PFSK-1 (cell line): ENCODE measurements around the gene PLA2G4B.

Source experiments
- FOXP2 ChIP-seq: optimal IDR thresholded peaks from 2 replicates; pipeline ENCODE3; 2011; ENCODE audit warnings: borderline replicate concordance, control low read depth, inconsistent platforms; ENCODE audit not compliant: insufficient read depth; ENCODE audit errors: extremely low read length, extremely low read depth
- POLR2AphosphoS5 ChIP-seq: IDR thresholded peaks from 2 replicates; pipeline ENCODE4 v1.6.1; 2012; ENCODE audit warnings: low read depth, mild to moderate bottlenecking, control low read depth, low read length, moderate library complexity
- REST ChIP-seq, 2 experiments: IDR thresholded peaks; 2 replicates each; pipeline versions ENCODE4 v1.6.1 to v1.8.0; 2011 to 2012; ENCODE audit warnings: low read depth in 2 of 2, low read length in 2 of 2, control low read depth in 1 of 2, inconsistent platforms in 1 of 2, mild to moderate bottlenecking in 1 of 2, moderate library complexity in 1 of 2; ENCODE audit not compliant: insufficient read depth in 1 of 2
- SIN3A ChIP-seq: IDR thresholded peaks from 2 replicates; pipeline ENCODE4 v1.6.1; 2012; ENCODE audit warnings: mild to moderate bottlenecking, low read length, moderate library complexity, borderline replicate concordance; ENCODE audit not compliant: insufficient read depth
- TAF1 ChIP-seq: IDR thresholded peaks from 2 replicates; pipeline ENCODE4 v1.6.1; 2012; ENCODE audit warnings: low read length, control low read depth, borderline replicate concordance; ENCODE audit not compliant: insufficient read depth

Gene PLA2G4B

GRCh38 chr15:41883484-41883825 is 44.8 kb downstream of the PLA2G4B start:
- TF ChIP-seq TAF1 (no peak), SIN3A (no peak), REST (IDR thresholded peaks at IDR 0.05; ENCODE audit: insufficient read depth in 1 of 2, low read depth in 2 of 2, low read length in 2 of 2) (no peak), FOXP2 (no peak), POLR2AphosphoS5 (no peak)

- no peak for TF ChIP-seq POLR2AphosphoS5
- no peak for TF ChIP-seq TAF1
- no peak for TF ChIP-seq REST (IDR thresholded peaks at IDR 0.05; ENCODE audit: insufficient read depth in 1 of 2, low read depth in 2 of 2, low read length in 2 of 2)
- TF ChIP-seq SIN3A, result no peak
- no peak for TF ChIP-seq FOXP2
Measured at GRCh38 chr15:41884458-41884857, 45.8 kb downstream of the PLA2G4B start.

DNA sequence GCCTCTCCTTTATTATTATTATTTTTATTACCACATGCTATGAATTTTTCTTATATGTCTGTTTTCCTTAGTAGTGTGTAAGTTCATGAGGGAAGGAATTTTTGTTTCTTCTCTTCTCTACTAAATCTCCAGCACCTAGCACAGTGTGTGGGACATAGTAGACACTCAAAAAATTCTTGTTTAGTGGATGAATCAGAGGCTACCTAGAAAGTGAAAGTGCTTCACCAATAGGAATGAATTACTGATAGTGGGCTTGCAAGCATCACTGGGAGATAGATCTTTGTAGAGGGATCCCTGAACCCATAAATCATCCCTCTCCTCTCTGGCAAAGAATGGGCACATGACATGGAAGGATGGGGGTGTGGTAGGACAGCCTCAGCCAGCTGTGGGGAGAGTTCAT is 46.7 kb downstream of the PLA2G4B start:
- TF ChIP-seq FOXP2, result no peak
- no peak for TF ChIP-seq SIN3A
- TF ChIP-seq TAF1, result no peak
- no peak for TF ChIP-seq REST (IDR thresholded peaks at IDR 0.05; ENCODE audit: insufficient read depth in 1 of 2, low read depth in 2 of 2, low read length in 2 of 2)
- TF ChIP-seq POLR2AphosphoS5, result no peak

DNA sequence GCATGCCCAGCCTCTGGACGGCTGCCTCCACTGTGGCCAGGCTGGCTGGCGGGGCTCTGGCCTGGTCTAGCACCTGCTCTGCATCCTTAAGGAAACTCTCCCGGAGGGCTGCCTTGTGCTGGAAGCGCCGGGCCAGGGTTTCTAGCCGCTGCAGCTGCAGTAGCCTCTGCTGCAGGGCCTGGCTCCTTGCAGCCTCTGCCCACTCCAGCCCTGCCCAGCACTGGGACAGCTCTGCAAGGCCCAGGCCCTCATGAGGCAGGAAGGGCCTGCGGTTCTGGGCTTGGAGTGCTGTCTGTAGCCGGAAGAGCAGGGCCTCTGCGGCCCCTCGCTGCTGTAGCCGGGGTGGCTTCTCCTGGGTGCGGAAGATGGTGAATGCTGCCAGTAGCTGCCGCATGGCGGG is 47.2 kb downstream of the PLA2G4B start:
- TF ChIP-seq FOXP2 (no peak), REST (IDR thresholded peaks at IDR 0.05; ENCODE audit: insufficient read depth in 1 of 2, low read depth in 2 of 2, low read length in 2 of 2) (no peak), SIN3A (no peak), TAF1 (no peak), POLR2AphosphoS5 (no peak)

DNA sequence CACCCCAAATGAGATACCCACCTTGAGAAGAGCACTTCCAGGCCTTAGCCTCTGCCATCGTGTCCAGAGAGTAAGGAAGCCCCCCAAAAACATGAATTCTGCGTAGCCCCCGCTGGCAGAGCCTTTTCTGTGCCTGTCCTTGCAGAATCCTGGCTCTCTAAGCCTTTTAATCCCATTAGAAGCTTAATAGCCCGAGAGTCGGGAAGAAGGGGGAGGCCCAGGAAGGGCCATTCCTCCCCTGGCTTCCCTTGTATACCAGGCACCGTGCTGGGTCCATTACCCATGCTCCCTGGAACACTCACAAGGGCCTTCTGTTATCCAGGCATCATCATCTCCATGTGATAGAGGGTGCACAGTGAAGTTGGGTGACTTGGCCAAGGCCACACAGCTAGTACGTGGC is 48.1 kb downstream of the PLA2G4B start:
- TF ChIP-seq FOXP2, result no peak
- no peak for TF ChIP-seq POLR2AphosphoS5
- no peak for TF ChIP-seq SIN3A
- no peak for TF ChIP-seq TAF1
- TF ChIP-seq REST (IDR thresholded peaks at IDR 0.05; ENCODE audit: insufficient read depth in 1 of 2, low read depth in 2 of 2, low read length in 2 of 2), result no peak
